H1 (cell line): Measurements from ENCODE around the gene KRTAP2-3. TPM values are rescaled to one million over a fixed set of nuclear protein-coding genes. Genes with fewer than 3 reads are reported as not detected.

ENCODE experiments used
- CTCF ChIA-PET: fragments of 300-600 bp; sonication (Branson Sonifier 250); formaldehyde crosslinking; loops from one replicate; lab custom pipeline; 2021; ENCODE audit not compliant: partially characterized antibody; lab: Charles Lee
- POLR2A ChIA-PET: fragments of 300-600 bp; sonication (Branson Sonifier 250); formaldehyde crosslinking; loops from one replicate; lab custom pipeline; 2021; ENCODE audit warnings: inconsistent platforms; ENCODE audit not compliant: partially characterized antibody; lab: Charles Lee
- DNase-seq, 2 experiments: peaks; one replicate each; pipeline versions ENCODE4 v3.0.0 to v3.0.0-alpha.2; 2010 to 2022; ENCODE audit warnings: low spot score in 2 of 2, low read depth in 1 of 2, mixed read lengths in 1 of 2
- FAIRE-seq: peaks from 2 replicates; lab custom pipeline; 2011; peaks lifted over from hg19 to GRCh38; lab: Jason Lieb, UNC
- H2AFZ ChIP-seq: 2 replicates; pipeline ENCODE4 v1.8.1; 2012; ENCODE audit warnings: low read length, inconsistent platforms
- H2AK5ac ChIP-seq: 2 replicates; pipeline ENCODE4 v1.6.1; 2013; ENCODE audit warnings: low read depth, low read length
- H2BK120ac ChIP-seq: replicated peaks from 2 replicates; pipeline ENCODE3; 2013; ENCODE audit warnings: low read depth, low read length, inconsistent platforms
- H2BK12ac ChIP-seq: 2 replicates; pipeline ENCODE4 v1.6.1; 2013; ENCODE audit warnings: low read depth, low read length
- H2BK15ac ChIP-seq: 2 replicates; pipeline ENCODE4 v1.6.1; 2013; ENCODE audit warnings: low read length
- H2BK20ac ChIP-seq: 2 replicates; pipeline ENCODE4 v1.6.1; 2013; ENCODE audit warnings: low read length
- H2BK5ac ChIP-seq: 2 replicates; pipeline ENCODE4 v1.6.1; 2013; ENCODE audit warnings: low read depth, low read length
- H3K14ac ChIP-seq: 2 replicates; pipeline ENCODE4 v1.6.1; 2013; ENCODE audit warnings: inconsistent platforms; ENCODE audit not compliant: insufficient read length
- H3K18ac ChIP-seq: 2 replicates; pipeline ENCODE4 v1.6.1; 2013; ENCODE audit warnings: low read length; ENCODE audit errors: extremely low read depth
- H3K23ac ChIP-seq: 2 replicates; pipeline ENCODE4 v1.6.1; 2013; ENCODE audit warnings: inconsistent platforms; ENCODE audit not compliant: insufficient read length
- H3K23me2 ChIP-seq: 2 replicates; pipeline ENCODE4 v1.6.1; 2013; ENCODE audit warnings: low read depth, low read length
- H3K27ac ChIP-seq: 2 replicates; pipeline ENCODE4 v1.6.1; 2011; ENCODE audit warnings: low read depth, low read length, inconsistent platforms
- H3K27me3 ChIP-seq, 4 experiments: replicated peaks in 1 of 4; 1 replicate in 1 of 4; 2 replicates in 3 of 4; pipeline versions ENCODE4 v1.6.1 to v1.8.1; 2011 to 2013; ENCODE audit warnings: low read length in 3 of 4, mild to moderate bottlenecking in 3 of 4, inconsistent platforms in 2 of 4, mixed read lengths in 2 of 4, moderate library complexity in 1 of 4; ENCODE audit not compliant: control insufficient read depth in 3 of 4, insufficient read depth in 3 of 4; ENCODE audit errors: extremely low read depth in 1 of 4
- H3K36me3 ChIP-seq, 4 experiments: 2 replicates each; pipeline versions ENCODE4 v1.6.1 to v1.8.1; 2011 to 2013; ENCODE audit warnings: mild to moderate bottlenecking in 4 of 4, low read length in 3 of 4, moderate library complexity in 2 of 4, control low read depth in 1 of 4, inconsistent platforms in 1 of 4; ENCODE audit not compliant: insufficient read depth in 4 of 4, control insufficient read depth in 2 of 4
- H3K4ac ChIP-seq: replicated peaks from 2 replicates; pipeline ENCODE3; 2013; ENCODE audit warnings: low read length, low read depth, mixed read lengths, inconsistent platforms; ENCODE audit not compliant: insufficient read length
- H3K4me1 ChIP-seq, 4 experiments: replicated peaks in 1 of 4; 1 replicate in 1 of 4; 2 replicates in 3 of 4; pipeline versions ENCODE4 v1.6.1 to v1.8.1; 2011 to 2013; ENCODE audit warnings: low read length in 3 of 4, inconsistent platforms in 2 of 4, mixed read lengths in 1 of 4; ENCODE audit not compliant: insufficient read depth in 4 of 4, control insufficient read depth in 3 of 4
- H3K4me2 ChIP-seq, 2 experiments: 2 replicates each; pipeline versions ENCODE4 v1.6.1 to v1.8.1; 2011 to 2013; ENCODE audit warnings: low read depth in 2 of 2, low read length in 2 of 2, control low read depth in 1 of 2, inconsistent platforms in 1 of 2, mild to moderate bottlenecking in 1 of 2; ENCODE audit not compliant: insufficient read depth in 1 of 2
- H3K4me3 ChIP-seq, 4 experiments: fragments of 200-600, 300-600 bp in 1 of 4; sonication (generic), shearing (Covaris generic), sonication (Bioruptor Twin) in 1 of 4; 2 replicates each; pipeline versions ENCODE4 v1.5.1 to v1.8.1; 2011 to 2016; ENCODE audit warnings: low read length in 4 of 4, low read depth in 3 of 4, control low read depth in 2 of 4, inconsistent platforms in 2 of 4, mild to moderate bottlenecking in 2 of 4, mixed read lengths in 1 of 4, moderate library complexity in 1 of 4; ENCODE audit not compliant: insufficient read depth in 2 of 4; ENCODE audit errors: extremely low read depth in 1 of 4
- H3K56ac ChIP-seq: replicated peaks from 2 replicates; pipeline ENCODE3; 2013; ENCODE audit warnings: low read depth, mild to moderate bottlenecking, mixed read lengths, low read length, inconsistent platforms; ENCODE audit not compliant: insufficient read length
- H3K79me1 ChIP-seq: 2 replicates; pipeline ENCODE4 v1.6.1; 2013; ENCODE audit warnings: low read depth, low read length, control low read depth
- H3K79me2 ChIP-seq, 2 experiments: 2 replicates each; pipeline versions ENCODE4 v1.6.1 to v1.8.1; 2012 to 2013; ENCODE audit warnings: low read length in 2 of 2, mild to moderate bottlenecking in 2 of 2, inconsistent platforms in 1 of 2; ENCODE audit not compliant: insufficient read depth in 2 of 2, control insufficient read depth in 1 of 2
- H3K9ac ChIP-seq, 4 experiments: replicated peaks in 1 of 4; 1 replicate in 1 of 4; 2 replicates in 3 of 4; pipeline versions ENCODE4 v1.6.1 to v1.8.1; 2011 to 2013; ENCODE audit warnings: low read depth in 3 of 4, low read length in 3 of 4, control low read depth in 2 of 4, mild to moderate bottlenecking in 2 of 4, moderate library complexity in 2 of 4, inconsistent platforms in 1 of 4; ENCODE audit errors: extremely low read depth in 1 of 4
- H3K9me3 ChIP-seq, 2 experiments: 2 replicates each; pipeline versions ENCODE4 v1.6.1 to v1.8.1; 2012 to 2013; ENCODE audit warnings: mild to moderate bottlenecking in 2 of 2, moderate library complexity in 2 of 2, control low read depth in 1 of 2, inconsistent platforms in 1 of 2, low read depth in 1 of 2, low read length in 1 of 2, mixed read lengths in 1 of 2; ENCODE audit not compliant: insufficient read depth in 2 of 2
- H4K20me1 ChIP-seq, 2 experiments: replicated peaks in 1 of 2; 2 replicates each; pipeline versions ENCODE3 to v1.8.1; 2011 to 2013; ENCODE audit warnings: inconsistent platforms in 2 of 2, low read length in 2 of 2, mild to moderate bottlenecking in 1 of 2; ENCODE audit not compliant: insufficient read depth in 2 of 2, control insufficient read depth in 1 of 2
- H4K5ac ChIP-seq: 2 replicates; pipeline ENCODE4 v1.6.1; 2013; ENCODE audit warnings: low read length, low read depth, mixed read lengths, inconsistent platforms; ENCODE audit not compliant: insufficient read length
- H4K8ac ChIP-seq: 2 replicates; pipeline ENCODE4 v1.8.0; 2013; ENCODE audit warnings: mild to moderate bottlenecking, moderate library complexity, low read length, inconsistent platforms; ENCODE audit not compliant: insufficient read depth; ENCODE audit errors: extremely low read depth
- H4K91ac ChIP-seq: replicated peaks from 2 replicates; pipeline ENCODE3; 2013; ENCODE audit warnings: low read length, mixed read lengths, inconsistent platforms; ENCODE audit not compliant: insufficient read length
- CBX8 ChIP-seq: fragments of 300-800, 300-1000 bp; sonication (generic); IDR thresholded peaks from 2 replicates; pipeline ENCODE4 v1.7.1; 2016; ENCODE audit warnings: low read depth, low read length, borderline replicate concordance
- CHD1 ChIP-seq: IDR thresholded peaks from 2 replicates; pipeline ENCODE4 v1.6.1; 2012; ENCODE audit warnings: low read depth, low read length, improper control_type of control experiment
- EP300 ChIP-seq, 2 experiments: IDR thresholded peaks; 1 replicate in 1 of 2; 2 replicates in 1 of 2; pipeline ENCODE4 v1.6.1; 2011 to 2012; ENCODE audit warnings: low read depth in 2 of 2, low read length in 2 of 2, mild to moderate bottlenecking in 2 of 2, borderline replicate concordance in 1 of 2, inconsistent platforms in 1 of 2, moderate library complexity in 1 of 2
- GTF2F1 ChIP-seq: IDR thresholded peaks from 2 replicates; pipeline ENCODE4 v1.6.1; 2012; ENCODE audit warnings: low read depth, low read length, improper control_type of control experiment, borderline replicate concordance
- HDAC2 ChIP-seq, 2 experiments: fragments of 300-600 bp in 1 of 2; sonication (generic) in 1 of 2; IDR thresholded peaks; 2 replicates each; pipeline ENCODE4 v1.6.1; 2011 to 2012; ENCODE audit warnings: low read depth in 2 of 2, low read length in 2 of 2, mild to moderate bottlenecking in 2 of 2, moderate library complexity in 2 of 2, borderline replicate concordance in 1 of 2, inconsistent platforms in 1 of 2
- NRF1 ChIP-seq: IDR thresholded peaks from 2 replicates; pipeline ENCODE4 v1.6.1; 2011; ENCODE audit warnings: mild to moderate bottlenecking, low read depth, low read length, improper control_type of control experiment
- POU5F1 ChIP-seq: IDR thresholded peaks from 2 replicates; pipeline ENCODE4 v1.6.1; 2011; ENCODE audit warnings: low read depth, mild to moderate bottlenecking, low read length, moderate library complexity
- RBBP5 ChIP-seq: IDR thresholded peaks from 2 replicates; pipeline ENCODE4 v1.7.1; 2012; ENCODE audit warnings: low read depth, mild to moderate bottlenecking, inconsistent platforms, low read length, moderate library complexity, borderline replicate concordance
- SIN3A ChIP-seq, 2 experiments: IDR thresholded peaks in 1 of 2; conservative IDR thresholded peaks in 1 of 2; 2 replicates each; pipeline ENCODE4 v1.6.1; 2011 to 2012; ENCODE audit warnings: low read length in 2 of 2, improper control_type of control experiment in 1 of 2, low read depth in 1 of 2, mild to moderate bottlenecking in 1 of 2
- YY1 ChIP-seq: IDR thresholded peaks from 2 replicates; pipeline ENCODE4 v1.6.1; 2011; ENCODE audit warnings: low read depth, mild to moderate bottlenecking, low read length
- WGBS, 2 experiments: shearing (Covaris generic) in 1 of 2; methylation state at CpG; one replicate each; pipeline versions ENCODE4 v1.1.6 to v1.1.7; 2013 to 2015; ENCODE audit warnings: low lambda C conversion rate in 2 of 2, mixed read lengths in 2 of 2, inconsistent platforms in 1 of 2, low coverage in 1 of 2, missing lambda C conversion rate in 1 of 2; ENCODE audit not compliant: insufficient replicate concordance in 2 of 2, insufficient coverage in 1 of 2, insufficient read length in 1 of 2; ENCODE audit errors: extremely low coverage in 1 of 2, missing lambda C conversion rate in 1 of 2; 5-methylcytosine and 5-hydroxymethylcytosine counted together
- polyA plus RNA-seq, 7 experiments: library from polyadenylated mRNA; depleted of rRNA in 3 of 7; stranded (reverse) in 5 of 7; unstranded in 2 of 7; fragments of >200 nt in 5 of 7; fragments of 200-250 nt in 2 of 7; gene quantifications; 1 replicate in 5 of 7; 2 replicates in 1 of 7; 4 replicates in 1 of 7; pipeline versions ENCODE4 v1.2.1 to v1.2.3, GENCODE V29; 2011 to 2013; ENCODE audit warnings: missing spikeins in 2 of 7, mixed read lengths in 2 of 7
- total RNA-seq: library from RNA; stranded (reverse); fragmentation: NEBNext Ultra II Directional; extraction: Animal tissue kit (Norgen Biotek cat#: 25700); gene quantifications from 2 replicates; pipeline ENCODE4 v1.2.1, GENCODE V29; 2021
- TF ChIP-seq, protein P1 (sequence below): IDR thresholded peaks from 2 replicates; pipeline ENCODE4 v1.6.1; 2011; ENCODE audit warnings: low read length, improper control_type of control experiment

KRTAP2-3 gene
- total and polyA plus RNA-seq, 2 of the 8 experiments (the other 6 are each of a cell fraction or from before 2014, with no cell fraction given) = not detected

DNA sequence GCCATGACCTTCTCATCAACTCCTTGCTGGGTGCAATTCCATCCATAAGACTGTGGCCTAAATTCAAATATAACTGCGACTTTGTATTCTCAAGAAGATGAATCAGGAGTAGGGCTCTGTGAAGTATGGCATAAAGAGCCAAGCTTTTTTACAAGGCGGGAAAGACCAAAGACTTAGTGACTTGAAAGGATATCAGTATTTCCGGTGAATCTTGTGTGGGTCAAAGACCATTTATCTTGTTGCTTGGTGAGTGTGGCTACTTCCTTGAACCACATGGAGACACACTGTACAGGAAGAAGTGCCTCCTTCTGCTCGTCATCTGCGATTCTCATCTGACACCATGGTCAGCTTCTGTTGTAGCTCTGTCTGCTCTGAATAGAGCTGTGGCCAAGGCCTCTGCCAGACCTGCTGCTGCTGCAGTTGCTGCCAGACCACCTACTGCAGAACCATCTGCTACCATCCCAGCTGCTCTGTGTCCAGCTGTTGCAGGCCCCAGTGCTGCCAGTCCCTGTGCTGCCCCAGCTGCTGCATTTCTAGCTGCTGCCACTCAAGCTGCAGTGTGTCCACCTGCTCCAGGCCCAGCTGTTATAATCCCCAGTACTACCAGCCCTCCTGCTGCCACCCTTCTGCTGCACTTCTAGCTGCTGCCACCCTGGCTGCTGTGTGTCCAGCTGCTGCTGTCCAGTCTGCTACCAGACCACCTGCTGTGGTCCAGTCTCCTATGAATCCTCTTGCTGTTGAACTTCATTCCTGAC lies 11.9 kb upstream of the KRTAP2-3 start:
- Histone ChIP-seq H4K20me1 (no peaks in the 10 kb centered on the region), H3K23ac (no peak overlapping the region), H3K79me1 (no peaks in the 10 kb centered on the region), H4K91ac (no peak overlapping the region), H3K23me2 (no peaks in the 10 kb centered on the region), H3K36me3 (no peaks in the 10 kb centered on the region), H3K56ac (no peak overlapping the region), H2BK20ac (no peak overlapping the region), H2BK12ac (no peak overlapping the region), H3K27ac (no peak overlapping the region), H3K79me2 (no peaks in the 10 kb centered on the region), H2BK15ac (no peak overlapping the region; the same call in 1 of the 2 replicates), H2BK5ac (no peak overlapping the region), H3K14ac (no peak overlapping the region), H2AK5ac (no peak overlapping the region), H2BK120ac (no peak overlapping the region), H2AFZ (no peak overlapping the region), H3K9ac (no peak overlapping the region), H3K4me2 (no peak overlapping the region), H3K27me3 (no peaks in the 10 kb centered on the region), H3K4me1 (no peaks in the 10 kb centered on the region), H4K5ac (no peak overlapping the region), H4K8ac (no peak overlapping the region), H3K9me3 (no peaks in the 10 kb centered on the region), H3K18ac (no peak overlapping the region), H3K4ac (no peak overlapping the region), H3K4me3 (no peak overlapping the region)
- WGBS, 2 experiments = 88% methylated on average over 5 of the region's 5 CpGs; no CpG with 5 or more reads in 1 of the 2 experiments
- ChIA-PET POLR2A (no interaction called here), CTCF (interaction anchor here (0.6 kb wide), 1 partner anchor 184 kb away, joined by 3 read pairs; no protein-coding TSS in a partner anchor)
- FAIRE-seq = no peak
- DNase-seq = no peak
- TF ChIP-seq GTF2F1 (no peak), YY1 (no peak), EP300 (IDR thresholded peaks at IDR 0.05; ENCODE audit: borderline replicate concordance in 1 of 2, low read depth in 2 of 2, low read length in 2 of 2) (no peak), HDAC2 (IDR thresholded peaks at IDR 0.05; ENCODE audit: borderline replicate concordance in 1 of 2, low read depth in 2 of 2, low read length in 2 of 2) (no peak), RBBP5 (no peak), POU5F1 (no peak), CHD1 (no peak), NRF1 (no peak), CBX8 (no peak), SIN3A (conservative IDR thresholded peaks at IDR 0.05 in 1 of 2, IDR thresholded peaks at IDR 0.05 in 1 of 2; ENCODE audit: low read depth in 1 of 2, low read length in 2 of 2) (no peak)
- TF ChIP-seq, protein P1, sequence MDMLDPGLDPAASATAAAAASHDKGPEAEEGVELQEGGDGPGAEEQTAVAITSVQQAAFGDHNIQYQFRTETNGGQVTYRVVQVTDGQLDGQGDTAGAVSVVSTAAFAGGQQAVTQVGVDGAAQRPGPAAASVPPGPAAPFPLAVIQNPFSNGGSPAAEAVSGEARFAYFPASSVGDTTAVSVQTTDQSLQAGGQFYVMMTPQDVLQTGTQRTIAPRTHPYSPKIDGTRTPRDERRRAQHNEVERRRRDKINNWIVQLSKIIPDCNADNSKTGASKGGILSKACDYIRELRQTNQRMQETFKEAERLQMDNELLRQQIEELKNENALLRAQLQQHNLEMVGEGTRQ = no peak
